SK-N-SH (cell line): ENCODE measurements around the gene MARK3. TPM values are rescaled to one million over a fixed set of nuclear protein-coding genes. Genes with fewer than 3 reads are reported as not detected.

Source experiments
- CTCF ChIA-PET: fragments of 300-600, 350-600 bp; formaldehyde crosslinking; extraction: SDS; loops from one replicate; lab custom pipeline; 2021; lab: Yijun Ruan, JAX
- POLR2A ChIA-PET: fragments of 350-600 bp; sonication (Branson Sonifier 250); formaldehyde crosslinking; extraction: SDS; loops from one replicate; lab custom pipeline; 2020; ENCODE audit warnings: antibody characterized with exemption, inconsistent platforms; lab: Yijun Ruan, JAX
- DNase-seq: peaks from one replicate; pipeline ENCODE4 v3.0.0; 2012
- H2AFZ ChIP-seq: fragments of 200-600 bp; sonication (generic); 2 replicates; pipeline ENCODE4 v1.8.1; 2016; ENCODE audit warnings: antibody characterized with exemption, mild to moderate bottlenecking, low read depth
- H3F3A ChIP-seq: fragments of 200-600 bp; sonication (generic); replicated peaks from 2 replicates; pipeline ENCODE3; 2016; ENCODE audit warnings: antibody characterized with exemption, mild to moderate bottlenecking; ENCODE audit not compliant: insufficient read depth
- H3K27ac ChIP-seq, 2 experiments: fragments of 200-500 bp in 1 of 2; fragments of 200-600 bp in 1 of 2; sonication (Bioruptor generic) in 1 of 2; sonication (generic), shearing (Covaris generic) in 1 of 2; 2 replicates each; pipeline versions ENCODE4 v1.5.1 to v1.6.1; 2014 to 2016; ENCODE audit warnings: low read depth in 2 of 2, inconsistent platforms in 1 of 2, low read length in 1 of 2, mild to moderate bottlenecking in 1 of 2, mixed read lengths in 1 of 2
- H3K27me3 ChIP-seq: fragments of 200-600 bp; sonication (generic), shearing (Covaris generic); 2 replicates; pipeline ENCODE4 v1.6.1; 2016; ENCODE audit warnings: mixed run types; ENCODE audit not compliant: insufficient read depth
- H3K36me3 ChIP-seq, 2 experiments: fragments of 200-500 bp in 1 of 2; fragments of 200-600 bp in 1 of 2; sonication (Bioruptor generic) in 1 of 2; sonication (generic) in 1 of 2; replicated peaks in 1 of 2; 2 replicates each; pipeline versions ENCODE3 to v1.5.1; 2014 to 2016; ENCODE audit warnings: low read length in 1 of 2, mild to moderate bottlenecking in 1 of 2; ENCODE audit not compliant: insufficient read depth in 2 of 2, control insufficient read depth in 1 of 2
- H3K4me1 ChIP-seq, 2 experiments: fragments of 200-500 bp in 1 of 2; fragments of 200-600 bp in 1 of 2; sonication (Bioruptor generic) in 1 of 2; sonication (generic), shearing (Covaris generic) in 1 of 2; 2 replicates each; pipeline versions ENCODE4 v1.5.1 to v1.6.1; 2014 to 2016; ENCODE audit warnings: low read depth in 1 of 2, low read length in 1 of 2, mixed run types in 1 of 2; ENCODE audit not compliant: insufficient read depth in 2 of 2, control insufficient read depth in 1 of 2
- H3K4me2 ChIP-seq: fragments of 200-600 bp; sonication (generic), shearing (Covaris generic); 2 replicates; pipeline ENCODE4 v1.6.1; 2017; ENCODE audit warnings: mixed run types
- H3K4me3 ChIP-seq, 2 experiments: fragments of 200-500 bp in 1 of 2; fragments of 200-600 bp in 1 of 2; sonication (Bioruptor generic) in 1 of 2; sonication (generic), shearing (Covaris generic) in 1 of 2; 2 replicates each; pipeline versions ENCODE4 v1.5.1 to v1.8.1; 2014 to 2016; ENCODE audit warnings: low read depth in 2 of 2, inconsistent platforms in 1 of 2, low read length in 1 of 2, mild to moderate bottlenecking in 1 of 2, mixed read lengths in 1 of 2, moderate library complexity in 1 of 2
- H3K79me2 ChIP-seq: fragments of 200-600 bp; sonication (generic); 2 replicates; pipeline ENCODE4 v1.8.1; 2017; ENCODE audit warnings: mild to moderate bottlenecking; ENCODE audit not compliant: insufficient read depth
- H3K9ac ChIP-seq: fragments of 200-600 bp; sonication (generic); 2 replicates; pipeline ENCODE4 v1.6.1; 2017; ENCODE audit warnings: mixed run types
- H3K9me2 ChIP-seq: fragments of 200-600 bp; sonication (generic); 2 replicates; pipeline ENCODE4 v1.6.1; 2017; ENCODE audit warnings: mixed run types
- H3K9me3 ChIP-seq: fragments of 200-600 bp; sonication (generic); 2 replicates; pipeline ENCODE4 v1.6.1; 2017; ENCODE audit warnings: mixed run types, mild to moderate bottlenecking, moderate library complexity
- H4K20me1 ChIP-seq: fragments of 200-600 bp; sonication (generic); 2 replicates; pipeline ENCODE4 v1.6.1; 2017; ENCODE audit warnings: mild to moderate bottlenecking, mixed run types; ENCODE audit not compliant: insufficient read depth
- MAX ChIP-seq: IDR thresholded peaks from 2 replicates; pipeline ENCODE4 v1.4.0; 2012; ENCODE audit warnings: low read depth
- MEF2A ChIP-seq: IDR thresholded peaks from 2 replicates; pipeline ENCODE4 v1.4.0; 2012; ENCODE audit warnings: low read depth, borderline replicate concordance
- MXI1 ChIP-seq: IDR thresholded peaks from 2 replicates; pipeline ENCODE4 v1.6.1; 2012; ENCODE audit warnings: mild to moderate bottlenecking, low read depth, low read length, improper control_type of control experiment
- NFIC ChIP-seq: IDR thresholded peaks from 2 replicates; pipeline ENCODE4 v1.4.0; 2012; ENCODE audit warnings: borderline replicate concordance
- NRF1 ChIP-seq: IDR thresholded peaks from 2 replicates; pipeline ENCODE4 v1.6.1; 2012; ENCODE audit warnings: low read depth, mild to moderate bottlenecking, low read length
- RAD21 ChIP-seq: IDR thresholded peaks from 2 replicates; pipeline ENCODE4 v1.6.1; 2012; ENCODE audit warnings: mild to moderate bottlenecking, low read length
- RCOR1 ChIP-seq: fragments of 150-350 bp; IDR thresholded peaks from 2 replicates; pipeline ENCODE4 v1.6.1; 2017; ENCODE audit warnings: antibody characterized with exemption, low read length
- USF2 ChIP-seq: fragments of 150-350 bp; IDR thresholded peaks from 2 replicates; pipeline ENCODE4 v1.6.1; 2017; ENCODE audit warnings: antibody characterized with exemption, low read length, low read depth, borderline replicate concordance
- ZBTB33 ChIP-seq: IDR thresholded peaks from 2 replicates; pipeline ENCODE4 v1.4.0; 2012; ENCODE audit warnings: low read depth, borderline replicate concordance
- WGBS: methylation state at CpG from one replicate; pipeline ENCODE4 v1.1.6; 2017; ENCODE audit warnings: low lambda C conversion rate; 5-methylcytosine and 5-hydroxymethylcytosine counted together
- polyA plus RNA-seq, 3 experiments: library from polyadenylated mRNA; depleted of rRNA; stranded (reverse); fragments of >200 nt; gene quantifications; 2 replicates each; pipeline ENCODE4 v1.2.3, GENCODE V29; 2012
- TF ChIP-seq, protein P1 (sequence below): fragments of 200-600 bp; sonication (generic); IDR thresholded peaks from 2 replicates; pipeline ENCODE4 v1.6.1; 2017; ENCODE audit warnings: antibody characterized with exemption, mild to moderate bottlenecking, moderate library complexity

The MARK3 gene
- polyA plus RNA-seq, 1 of the 3 experiments (the other 2 are of a cell fraction): 73.4 TPM

DNA sequence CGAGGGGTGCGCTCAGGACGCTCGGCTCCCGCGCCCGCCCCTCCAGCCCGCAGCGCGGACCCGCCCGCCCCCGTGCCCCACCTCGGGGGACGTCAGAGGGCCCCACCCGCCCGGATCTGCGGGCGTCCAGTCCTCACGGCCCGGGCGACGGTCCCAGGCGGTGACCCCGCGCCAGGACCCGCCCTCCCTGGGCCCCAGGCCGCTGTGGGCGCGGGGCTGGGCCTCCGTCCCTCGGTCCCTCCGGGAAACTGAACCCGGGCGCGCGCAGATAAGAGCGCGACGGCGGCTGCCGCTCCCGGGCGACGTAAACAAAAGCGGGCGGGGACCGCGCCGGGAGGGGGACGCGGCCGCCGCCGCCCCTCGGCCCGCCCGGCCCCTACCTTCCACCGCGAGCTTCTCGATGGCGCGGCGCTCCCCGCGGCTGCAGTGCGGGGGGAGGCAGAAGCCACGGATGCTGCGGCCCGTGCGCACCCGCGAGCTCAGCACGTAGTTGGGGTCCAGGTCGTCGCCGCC, 136.3 kb downstream of the MARK3 start:
- peaks cover 5% of the 10 kb centered on the region for H3F3A ChIP-seq
- 3% methylated on average over 6 of the region's 77 CpGs for WGBS
- no peaks in the 10 kb centered on the region for H3K9me2 ChIP-seq
- peak overlapping the region; percentile 83; the same call in 1 of the 2 replicates for H3K4me2 ChIP-seq
- peak overlapping the region in 1 of 2 experiments; percentile 74; a peak in 2 of 4 replicates for H3K27ac ChIP-seq
- peaks cover 0 to 20% of the 10 kb centered on the region in 2 experiments; a peak in 1 of 4 replicates for H3K4me1 ChIP-seq
- no peak for TF ChIP-seq MEF2A
- no peak for TF ChIP-seq USF2
- no peak for TF ChIP-seq RAD21
- no peak for TF ChIP-seq ZBTB33
- TF ChIP-seq, all 33 proteins: peak for 0
- peaks cover 0 to 4% of the 10 kb centered on the region in 2 experiments for H3K36me3 ChIP-seq
- H3K27me3 ChIP-seq: peaks cover 16% of the 10 kb centered on the region
- H3K4me3 ChIP-seq: peak overlapping the region; percentile 35 to 57; a peak in 3 of 4 replicates
- H3K9ac ChIP-seq: no peak overlapping the region
- no peaks in the 10 kb centered on the region for H3K79me2 ChIP-seq
- no peak overlapping the region for H2AFZ ChIP-seq
- POLR2A ChIA-PET: interaction anchor here (0.6 to 3.5 kb wide), 6 partner anchors 17 to 1524 kb away, joined by 3 to 19 read pairs (median 4); partner anchors contain the start of genes BAG5 and EIF5
- H4K20me1 ChIP-seq: no peaks in the 10 kb centered on the region
- CTCF ChIA-PET: interaction anchor here (1.4 to 9.6 kb wide), 9 partner anchors 10 to 190 kb away, joined by 3 to 194 read pairs (median 7); no protein-coding TSS in a partner anchor
- H3K9me3 ChIP-seq: no peaks in the 10 kb centered on the region
- peak; percentile 78 for DNase-seq

- Histone ChIP-seq H3K4me3 (peak overlapping the region; percentile 44 to 57; a peak in 3 of 4 replicates), H3K36me3 (peaks cover 0 to 4% of the 10 kb centered on the region in 2 experiments), H3K9me3 (no peaks in the 10 kb centered on the region), H3K4me1 (peaks cover 0 to 20% of the 10 kb centered on the region in 2 experiments; a peak in 1 of 4 replicates), H3F3A (peaks cover 5% of the 10 kb centered on the region), H2AFZ (no peak overlapping the region), H3K4me2 (peak overlapping the region; percentile 83), H3K79me2 (no peaks in the 10 kb centered on the region), H3K27me3 (peaks cover 16% of the 10 kb centered on the region), H3K9ac (no peak overlapping the region), H3K9me2 (no peaks in the 10 kb centered on the region), H4K20me1 (no peaks in the 10 kb centered on the region), H3K27ac (peak overlapping the region in 1 of 2 experiments; percentile 74; a peak in 1 of 4 replicates)
- POLR2A ChIA-PET: interaction anchor here (0.6 to 3.5 kb wide), 6 partner anchors 9 to 1524 kb away, joined by 3 to 19 read pairs (median 4); no protein-coding TSS in a partner anchor
- 2% methylated on average over 11 of the region's 74 CpGs for WGBS
- no peak for TF ChIP-seq NFIC
- TF ChIP-seq NRF1: peak; percentile 23; the same call in 1 of the 2 replicates
- no peak for TF ChIP-seq MEF2A
- TF ChIP-seq RCOR1: no peak
- peak; percentile 78 for TF ChIP-seq MXI1
- TF ChIP-seq MAX: no peak
- TF ChIP-seq, protein P1, sequence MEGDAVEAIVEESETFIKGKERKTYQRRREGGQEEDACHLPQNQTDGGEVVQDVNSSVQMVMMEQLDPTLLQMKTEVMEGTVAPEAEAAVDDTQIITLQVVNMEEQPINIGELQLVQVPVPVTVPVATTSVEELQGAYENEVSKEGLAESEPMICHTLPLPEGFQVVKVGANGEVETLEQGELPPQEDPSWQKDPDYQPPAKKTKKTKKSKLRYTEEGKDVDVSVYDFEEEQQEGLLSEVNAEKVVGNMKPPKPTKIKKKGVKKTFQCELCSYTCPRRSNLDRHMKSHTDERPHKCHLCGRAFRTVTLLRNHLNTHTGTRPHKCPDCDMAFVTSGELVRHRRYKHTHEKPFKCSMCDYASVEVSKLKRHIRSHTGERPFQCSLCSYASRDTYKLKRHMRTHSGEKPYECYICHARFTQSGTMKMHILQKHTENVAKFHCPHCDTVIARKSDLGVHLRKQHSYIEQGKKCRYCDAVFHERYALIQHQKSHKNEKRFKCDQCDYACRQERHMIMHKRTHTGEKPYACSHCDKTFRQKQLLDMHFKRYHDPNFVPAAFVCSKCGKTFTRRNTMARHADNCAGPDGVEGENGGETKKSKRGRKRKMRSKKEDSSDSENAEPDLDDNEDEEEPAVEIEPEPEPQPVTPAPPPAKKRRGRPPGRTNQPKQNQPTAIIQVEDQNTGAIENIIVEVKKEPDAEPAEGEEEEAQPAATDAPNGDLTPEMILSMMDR: no peak
- CTCF ChIA-PET: interaction anchor here (1.1 to 9.6 kb wide), 9 partner anchors 11 to 191 kb away, joined by 3 to 194 read pairs (median 7); no protein-coding TSS in a partner anchor
- peak; percentile 91 for DNase-seq
Observed at GRCh38 chr14:103521951-103522563, 136.8 kb downstream of the MARK3 start.
